ENCODE data around the gene ZNF784. TPM values are rescaled to one million over a fixed set of nuclear protein-coding genes. Genes with fewer than 3 reads are reported as not detected.

ZNF784 gene
- total and polyA plus RNA-seq, 2 of the 8 experiments (the other 6 are each of a cell fraction or from before 2014, with no cell fraction given), result 6.5 to 8.0 TPM

- Histone ChIP-seq H2BK15ac (ENCODE audit: low read length) (no peak overlapping the region), H3K79me1 (ENCODE audit: low read depth, low read length) (peaks cover 4% of the 10 kb centered on the region; the same call in 1 of the 2 replicates), H4K20me1 (replicated peaks in 1 of 2; ENCODE audit: control insufficient read depth in 1 of 2, insufficient read depth in 2 of 2, low read length in 2 of 2) (peaks cover 6 to 32% of the 10 kb centered on the region in 2 experiments), H3K79me2 (ENCODE audit: control insufficient read depth in 1 of 2, insufficient read depth in 2 of 2, low read length in 2 of 2) (peaks cover 0 to 8% of the 10 kb centered on the region in 2 experiments; a peak in 1 of 4 replicates), H2AFZ (ENCODE audit: low read length) (no peak overlapping the region), H3K56ac (replicated peaks; ENCODE audit: insufficient read length, low read depth, low read length) (no peak overlapping the region), H3K18ac (ENCODE audit: extremely low read depth, low read length) (no peak overlapping the region), H2AK5ac (ENCODE audit: low read depth, low read length) (no peak overlapping the region), H3K36me3 (ENCODE audit: control insufficient read depth in 2 of 4, insufficient read depth in 4 of 4, low read length in 3 of 4) (peaks cover 0 to 6% (median 1%) of the 10 kb centered on the region in 4 experiments; a peak in 2 of 8 replicates), H3K23ac (ENCODE audit: insufficient read length) (no peak overlapping the region), H2BK20ac (ENCODE audit: low read length) (no peak overlapping the region), H2BK5ac (ENCODE audit: low read depth, low read length) (no peak overlapping the region), H3K4me2 (ENCODE audit: insufficient read depth in 1 of 2, low read depth in 2 of 2, low read length in 2 of 2) (no peak overlapping the region), H4K5ac (ENCODE audit: insufficient read length, low read depth, low read length) (no peak overlapping the region), H2BK12ac (ENCODE audit: low read depth, low read length) (no peak overlapping the region), H3K9me3 (ENCODE audit: insufficient read depth in 2 of 2, low read depth in 1 of 2, low read length in 1 of 2) (no peaks in the 10 kb centered on the region), H4K8ac (ENCODE audit: extremely low read depth, insufficient read depth, low read length) (no peak overlapping the region), H3K4me3 (ENCODE audit: extremely low read depth in 1 of 4, insufficient read depth in 2 of 4, low read depth in 3 of 4, low read length in 4 of 4) (no peak overlapping the region), H3K4ac (replicated peaks; ENCODE audit: insufficient read length, low read depth, low read length) (no peak overlapping the region), H3K4me1 (replicated peaks in 1 of 4; ENCODE audit: control insufficient read depth in 3 of 4, insufficient read depth in 4 of 4, low read length in 3 of 4) (peaks cover 0 to 7% (median 3%) of the 10 kb centered on the region in 4 experiments; a peak in 4 of 7 replicates), H4K91ac (replicated peaks; ENCODE audit: insufficient read length, low read length) (no peak overlapping the region), H2BK120ac (replicated peaks; ENCODE audit: low read depth, low read length) (no peak overlapping the region), H3K23me2 (ENCODE audit: low read depth, low read length) (peaks cover 10% of the 10 kb centered on the region), H3K14ac (ENCODE audit: insufficient read length) (no peak overlapping the region), H3K9ac (replicated peaks in 1 of 4; ENCODE audit: extremely low read depth in 1 of 4, low read depth in 3 of 4, low read length in 3 of 4) (no peak overlapping the region), H3K27ac (ENCODE audit: low read depth, low read length) (no peak overlapping the region), H3K27me3 (replicated peaks in 1 of 4; ENCODE audit: control insufficient read depth in 3 of 4, extremely low read depth in 1 of 4, insufficient read depth in 3 of 4, low read length in 3 of 4) (no peaks in the 10 kb centered on the region)
- WGBS, 2 experiments (ENCODE audit: extremely low coverage in 1 of 2, insufficient coverage in 1 of 2, insufficient read length in 1 of 2, insufficient replicate concordance in 2 of 2, low coverage in 1 of 2, low lambda C conversion rate in 2 of 2, missing lambda C conversion rate in 1 of 2), result 95% methylated on average over 5 of the region's 5 CpGs; no CpG with 5 or more reads in 1 of the 2 experiments
- no peak for TF ChIP-seq MAFK (IDR thresholded peaks at IDR 0.05; ENCODE audit: low read depth, low read length)
- POLR2A ChIA-PET (ENCODE audit: partially characterized antibody), result interaction anchor here (0.6 to 4.3 kb wide), 3 partner anchors 10 to 28 kb away, joined by 3 to 32 read pairs (median 6); partner anchors contain the start of gene FIZ1
- no peak for DNase-seq (ENCODE audit: low read depth in 1 of 2, low spot score in 2 of 2)
- CTCF ChIA-PET (ENCODE audit: partially characterized antibody), result no interaction called here
- FAIRE-seq, result no peak
These were observed 15.0 kb downstream of the ZNF784 start for GRCh38 chr19:55609326-55609725.
